Measurements from ENCODE around the gene ISM1. TPM values are rescaled to one million over a fixed set of nuclear protein-coding genes. Genes with fewer than 3 reads are reported as not detected.

The ISM1 gene
- total and polyA plus RNA-seq, 2 experiments from 2014 or later, result 0.15 to 0.63 TPM

GRCh38 chr20:13223736-13224520, 2.9 kb downstream of the ISM1 start:
- no peaks in the 10 kb centered on the region for H4K20me1 ChIP-seq (replicated peaks; ENCODE audit: insufficient read depth)
- peaks cover 30% of the 10 kb centered on the region for H3K27me3 Mint-ChIP-seq (ENCODE audit: insufficient read depth, low read depth, poor library complexity)
- H3K4me3 Mint-ChIP-seq, result no peak overlapping the region
- no peak overlapping the region for H3K4me2 ChIP-seq
- H3K36me3 ChIP-seq (ENCODE audit: insufficient read depth), result no peaks in the 10 kb centered on the region
- no peak overlapping the region for H3K27ac ChIP-seq (ENCODE audit: low read depth)
- peaks cover 52% of the 10 kb centered on the region for H3K27me3 ChIP-seq (ENCODE audit: insufficient read depth)
- no peak for ATAC-seq
- H3F3A ChIP-seq (replicated peaks; ENCODE audit: low read depth), result 0 out of 2 replicates have a peak, but pooled peaks cover 5% of the 10 kb centered on the region
- H3K79me2 ChIP-seq (replicated peaks; ENCODE audit: insufficient read depth), result no peaks in the 10 kb centered on the region
- H3K4me1 ChIP-seq (ENCODE audit: insufficient read depth), result peaks cover 11% of the 10 kb centered on the region
- H3K9me3 Mint-ChIP-seq, result peaks cover 3% of the 10 kb centered on the region; the same call in 1 of the 3 replicates
- peaks cover 13% of the 10 kb centered on the region; the same call in 2 of the 3 replicates for H3K4me1 Mint-ChIP-seq
- no peaks in the 10 kb centered on the region for H3K9me2 ChIP-seq (ENCODE audit: insufficient read depth)
- no peak overlapping the region for H2AFZ ChIP-seq
- TF ChIP-seq ZNF114 (CRISPR knock-in tag; IDR thresholded peaks at IDR 0.05) (no peak), POLR2AphosphoS5 (IDR thresholded peaks at IDR 0.05; ENCODE audit: low read depth) (no peak), CREB1 (CRISPR knock-in tag; IDR thresholded peaks at IDR 0.05; ENCODE audit: low read depth) (no peak), ZNF462 (CRISPR knock-in tag; IDR thresholded peaks at IDR 0.05) (no peak), CTCF (conservative IDR thresholded peaks at IDR 0.05; ENCODE audit: low read depth in 2 of 2) (no peak), JUNB (IDR thresholded peaks at IDR 0.05; ENCODE audit: unreplicated experiment) (no peak), ZNF331 (CRISPR knock-in tag; IDR thresholded peaks at IDR 0.05; ENCODE audit: low read depth) (no peak), EZH2phosphoT487 (IDR thresholded peaks at IDR 0.05; ENCODE audit: unreplicated experiment) (no peak), STAT1 (IDR thresholded peaks at IDR 0.05; ENCODE audit: unreplicated experiment) (no peak), ETS1 (IDR thresholded peaks at IDR 0.05) (no peak), NANOG (IDR thresholded peaks at IDR 0.05; ENCODE audit: borderline replicate concordance) (no peak), EZH2 (IDR thresholded peaks at IDR 0.05; ENCODE audit: low read depth, unreplicated experiment) (no peak), REST (IDR thresholded peaks at IDR 0.05; ENCODE audit: unreplicated experiment) (no peak)
- DNase-seq (ENCODE audit: low spot score), result no peak
- H3K4me3 ChIP-seq, result no peak overlapping the region
- no peaks in the 10 kb centered on the region; the same call in 1 of the 3 replicates for H3K36me3 Mint-ChIP-seq (ENCODE audit: low read depth)
- H3K27ac Mint-ChIP-seq, result no peak overlapping the region
